Right lobe of liver (tissue), 6 donors: Measurements from ENCODE around the gene MAST2. TPM values are rescaled to one million over a fixed set of nuclear protein-coding genes. Genes with fewer than 3 reads are reported as not detected.
A peak's percentile ranks its signal among the peaks of the same experiment; 100 is the strongest.

Experiments used
- ATAC-seq, 4 donors: fragments of 200-7000 bp; cut with Tn5 transposase; one replicate each; pipeline ENCODE4 v1.9.1; 2020; ENCODE audit warnings: mild to moderate bottlenecking in 4 of 4, moderate library complexity in 4 of 4
- DNase-seq, 3 donors: peaks; one replicate each; pipeline ENCODE4 v3.0.0-alpha.2; 2020
- H3K27ac ChIP-seq, 3 donors: fragments of 200-600 bp; one replicate each; pipeline ENCODE4 v1.8.0; 2022
- H3K27me3 ChIP-seq, 2 donors: fragments of 200-600 bp; one replicate each; pipeline ENCODE4 v1.8.0; 2022
- H3K36me3 ChIP-seq, 4 donors: fragments of 200-600 bp; sonication (generic) in 1 of 4; one replicate each; pipeline versions ENCODE4 v1.5.1 to v1.8.0; 2017 to 2022; ENCODE audit warnings: control low read depth in 1 of 4
- H3K4me1 ChIP-seq, 4 donors: fragments of 200-600 bp; sonication (generic) in 1 of 4; one replicate each; pipeline versions ENCODE4 v1.5.1 to v1.8.0; 2017 to 2022; ENCODE audit warnings: control low read depth in 1 of 4
- H3K4me3 ChIP-seq, 3 donors: fragments of 200-600 bp; one replicate each; pipeline ENCODE4 v1.8.0; 2022
- H3K9me3 ChIP-seq, 4 donors: fragments of 200-600 bp; sonication (generic) in 1 of 4; one replicate each; pipeline versions ENCODE4 v1.5.1 to v1.8.0; 2017 to 2022; ENCODE audit warnings: control low read depth in 1 of 4
- CTCF ChIP-seq, 4 donors: fragments of 200-600 bp in 3 of 4; fragments of 450-650 bp in 1 of 4; IDR thresholded peaks; one replicate each; pipeline versions ENCODE4 v1.5.1 to v1.8.0; 2016 to 2022; ENCODE audit warnings: antibody characterized with exemption in 4 of 4, mild to moderate bottlenecking in 2 of 4
- POLR2A ChIP-seq: fragments of 450-650 bp; IDR thresholded peaks from one replicate; pipeline ENCODE4 v1.6.1; 2017; ENCODE audit warnings: antibody characterized with exemption, mild to moderate bottlenecking
- WGBS: methylation state at CpG from one replicate; pipeline ENCODE4 v1.1.6; 2018; ENCODE audit warnings: low coverage, low lambda C conversion rate; ENCODE audit not compliant: insufficient coverage; ENCODE audit errors: missing lambda C conversion rate; 5-methylcytosine and 5-hydroxymethylcytosine counted together
- intact Hi-C, 2 donors: fragments of 100-400 bp; cut with DNase I; formaldehyde crosslinking; loops; one replicate each; pipeline versions ENCODE4 v1.11.2 to v1.14.1; 2022
- total RNA-seq, 6 experiments: library from RNA; depleted of rRNA in 2 of 6; stranded (reverse); fragments of >200 nt in 2 of 6; fragmentation: NEBNext Ultra II Directional in 3 of 6; extraction: Animal tissue kit (Norgen Biotek cat#: 25700) in 3 of 6; gene quantifications; one replicate each; pipeline versions ENCODE4 v1.1.0 to v1.2.4, GENCODE V29; 2016 to 2023
- donor health status: DM: no; HTN: yes; CAD: no.
- donor health status: DM: no; HTN: no; CAD: no.
- donor health status: DM: no; HTN: no; CAD: no.
- donor health status: DM: no; HTN: yes; CAD: no.
- donor health status: DM: no; HTN: yes; CAD: no.

MAST2 gene
- total RNA-seq, 6 experiments from 2014 or later, result 9.9 to 14.9 (median 12.3) TPM

GRCh38 chr1:46072975-46073374, 269.6 kb downstream of the MAST2 start:
- Histone ChIP-seq H3K9me3 (no peaks in the 10 kb centered on the region), H3K27ac (no peak overlapping the region), H3K36me3 (no peaks in the 10 kb centered on the region), H3K4me3 (no peak overlapping the region), H3K4me1 (no peaks in the 10 kb centered on the region), H3K27me3 (no peaks in the 10 kb centered on the region)
- intact Hi-C loops, result no loop called here
- ATAC-seq, result no peak
- WGBS, result 86% methylated on average over 1 of the region's 1 CpG
- TF ChIP-seq CTCF (IDR thresholded peaks at IDR 0.05) (no peak), POLR2A (no peak)
- no peak for DNase-seq

GRCh38 chr1:46076343-46076742, 272.9 kb downstream of the MAST2 start:
- TF ChIP-seq CTCF (IDR thresholded peaks at IDR 0.05), result no peak
- no peak for TF ChIP-seq POLR2A
- intact Hi-C loops, result no loop called here
- DNase-seq (no peak), ATAC-seq (peak in 1 of 4 donors; percentile 20)
- 78% methylated on average over 2 of the region's 2 CpGs for WGBS
- H3K36me3 ChIP-seq, result no peaks in the 10 kb centered on the region
- no peaks in the 10 kb centered on the region for H3K27me3 ChIP-seq
- H3K4me1 ChIP-seq, result no peaks in the 10 kb centered on the region
- H3K27ac ChIP-seq, result no peak overlapping the region
- H3K4me3 ChIP-seq, result no peak overlapping the region
- no peaks in the 10 kb centered on the region for H3K9me3 ChIP-seq

- H3K4me3 ChIP-seq, result no peak overlapping the region
- ATAC-seq (no peak), DNase-seq (no peak)
- 94% methylated on average over 4 of the region's 4 CpGs for WGBS
- H3K36me3 ChIP-seq, result no peaks in the 10 kb centered on the region
- H3K4me1 ChIP-seq, result no peaks in the 10 kb centered on the region
- no peaks in the 10 kb centered on the region for H3K9me3 ChIP-seq
- no peak for TF ChIP-seq POLR2A
- no peak for TF ChIP-seq CTCF (IDR thresholded peaks at IDR 0.05)
- H3K27me3 ChIP-seq, result no peaks in the 10 kb centered on the region
- intact Hi-C loops, result no loop called here
- no peak overlapping the region for H3K27ac ChIP-seq
Measured at GRCh38 chr1:46077644-46078043, 274.2 kb downstream of the MAST2 start.

DNA sequence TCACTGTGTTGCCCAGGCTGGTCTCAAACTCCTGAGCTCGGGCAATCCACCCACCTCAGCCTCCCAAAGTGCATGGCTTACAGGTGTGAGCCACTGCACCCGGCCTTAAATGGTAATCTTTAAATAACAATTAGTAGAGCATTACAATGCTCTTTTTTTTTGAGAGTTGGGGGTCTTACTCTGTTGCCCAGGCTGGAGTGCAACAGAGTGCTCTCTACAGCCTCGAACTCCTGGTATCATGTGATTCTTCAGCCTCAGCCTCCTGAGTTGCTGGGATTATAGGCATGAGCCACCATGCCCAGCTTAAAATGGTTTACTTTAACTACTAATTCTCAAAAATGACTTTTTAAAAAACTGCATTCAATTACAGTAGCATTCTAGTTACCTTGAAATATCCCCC, 276.8 kb downstream of the MAST2 start:
- Histone ChIP-seq H3K27ac (no peak overlapping the region), H3K4me3 (no peak overlapping the region), H3K36me3 (no peaks in the 10 kb centered on the region), H3K4me1 (no peaks in the 10 kb centered on the region), H3K9me3 (no peaks in the 10 kb centered on the region), H3K27me3 (no peaks in the 10 kb centered on the region)
- DNase-seq (no peak), ATAC-seq (no peak)
- no peak for TF ChIP-seq CTCF (IDR thresholded peaks at IDR 0.05)
- no peak for TF ChIP-seq POLR2A
- intact Hi-C loops, result no loop called here
- WGBS, result 75% methylated on average over 2 of the region's 3 CpGs

GRCh38 chr1:46081206-46081605, 277.8 kb downstream of the MAST2 start:
- Histone ChIP-seq H3K27ac (no peak overlapping the region), H3K4me1 (no peaks in the 10 kb centered on the region), H3K27me3 (no peaks in the 10 kb centered on the region), H3K9me3 (no peaks in the 10 kb centered on the region), H3K4me3 (no peak overlapping the region), H3K36me3 (no peaks in the 10 kb centered on the region)
- no peak for DNase-seq
- TF ChIP-seq POLR2A (no peak), CTCF (IDR thresholded peaks at IDR 0.05) (no peak)
- 71% methylated on average over 6 of the region's 7 CpGs for WGBS
- intact Hi-C loops, result no loop called here
- peak in 2 of 4 donors; percentile 35 to 48 for ATAC-seq
